HepG2 (cell line): ENCODE data around the gene KIF19. TPM values are rescaled to one million over a fixed set of nuclear protein-coding genes. Genes with fewer than 3 reads are reported as not detected.
A peak's percentile ranks its signal among the peaks of the same experiment; 100 is the strongest.

Experiments used
- ATF7-NPFF ChIP-seq: sonication (generic); formaldehyde crosslinking; IDR thresholded peaks from 2 replicates; pipeline ENCODE4 v1.8.1; 2023; ENCODE audit warnings: mild to moderate bottlenecking, low read depth, missing genetic modification reagents, moderate library complexity
- BRCA1 ChIP-seq: sonication (generic); formaldehyde crosslinking; IDR thresholded peaks from 2 replicates; pipeline ENCODE4 v1.4.0; 2020; ENCODE audit warnings: missing genetic modification reagents
- CHD4 ChIP-seq: fragments of 200-600 bp; sonication (generic); IDR thresholded peaks from 2 replicates; pipeline ENCODE4 v1.7.0; 2017; ENCODE audit warnings: mild to moderate bottlenecking, low read length, borderline replicate concordance
- KDM6A ChIP-seq: IDR thresholded peaks from 2 replicates; pipeline ENCODE4 v1.6.1; 2016; ENCODE audit warnings: low read depth
- NFRKB ChIP-seq: fragments of 450-650 bp; IDR thresholded peaks from 2 replicates; pipeline ENCODE4 v1.6.1; 2017
- PHF20 ChIP-seq: sonication (generic); formaldehyde crosslinking; IDR thresholded peaks from 2 replicates; pipeline ENCODE4 v1.5.0; 2020; ENCODE audit warnings: mild to moderate bottlenecking, missing genetic modification reagents
- PREB ChIP-seq: sonication (generic); formaldehyde crosslinking; IDR thresholded peaks from 2 replicates; pipeline ENCODE4 v1.4.0; 2020; ENCODE audit warnings: missing genetic modification reagents
- TAF15 ChIP-seq: fragments of 200-400 bp; formaldehyde crosslinking; IDR thresholded peaks from one replicate; pipeline ENCODE4 v1.6.1; 2018; ENCODE audit warnings: mild to moderate bottlenecking, low read depth, low read length; ENCODE audit not compliant: poor library complexity, severe bottlenecking
- TBX3 ChIP-seq: fragments of 450-650 bp; IDR thresholded peaks from 2 replicates; pipeline ENCODE4 v1.6.1; 2017; ENCODE audit warnings: antibody characterized with exemption, mild to moderate bottlenecking, inconsistent platforms, borderline replicate concordance
- ZC3H4 ChIP-seq: sonication (generic); formaldehyde crosslinking; IDR thresholded peaks from 2 replicates; pipeline ENCODE4 v1.4.0; 2020; ENCODE audit warnings: missing genetic modification reagents, borderline replicate concordance
- ZNF235 ChIP-seq: sonication (generic); formaldehyde crosslinking; IDR thresholded peaks from 2 replicates; pipeline ENCODE4 v1.8.1; 2023; ENCODE audit warnings: mild to moderate bottlenecking, missing genetic modification reagents, borderline replicate concordance
- ZNF350 ChIP-seq: sonication (generic); formaldehyde crosslinking; IDR thresholded peaks from 2 replicates; pipeline ENCODE4 v1.4.0; 2020; ENCODE audit warnings: mild to moderate bottlenecking, low read depth, missing genetic modification reagents, borderline replicate concordance
- ZNF362 ChIP-seq: sonication (generic); formaldehyde crosslinking; IDR thresholded peaks from 2 replicates; pipeline ENCODE4 v1.4.0; 2020; ENCODE audit warnings: missing genetic modification reagents, mild to moderate bottlenecking, borderline replicate concordance
- ZNF577 ChIP-seq: sonication (generic); formaldehyde crosslinking; IDR thresholded peaks from 2 replicates; pipeline ENCODE4 v1.4.0; 2020; ENCODE audit warnings: mild to moderate bottlenecking, low read depth, missing genetic modification reagents, borderline replicate concordance
- polyA plus RNA-seq, 8 experiments: library from polyadenylated mRNA; depleted of rRNA in 3 of 8; stranded (reverse) in 7 of 8; unstranded in 1 of 8; fragments of >200 nt; fragmentation: Illumina TruSeq in 4 of 8; extraction: Trizol in 4 of 8; gene quantifications; 2 replicates each; pipeline versions ENCODE4 v1.2.1 to v1.2.3, GENCODE V29; 2011 to 2016; ENCODE audit warnings: low read depth in 4 of 8, missing spikeins in 1 of 8, mixed read lengths in 1 of 8; ENCODE audit not compliant: insufficient read depth in 1 of 8
- total RNA-seq, 5 experiments: library from RNA; depleted of rRNA; stranded (reverse); fragments of >200 nt; fragmentation: Illumina TruSeq; extraction: Trizol; gene quantifications; 2 replicates each; pipeline ENCODE4 v1.2.3, GENCODE V29; 2016; ENCODE audit warnings: low read depth in 1 of 5
- TF ChIP-seq, protein P1 (sequence below): sonication (generic); formaldehyde crosslinking; IDR thresholded peaks from 2 replicates; pipeline ENCODE4 v1.9.0; 2021; ENCODE audit warnings: mild to moderate bottlenecking, missing genetic modification reagents
- TF ChIP-seq, protein P2 (sequence below): sonication (generic); formaldehyde crosslinking; IDR thresholded peaks from 2 replicates; pipeline ENCODE4 v1.4.0; 2020; ENCODE audit warnings: low read depth, missing genetic modification reagents

The KIF19 gene
- total and polyA plus RNA-seq, 2 of the 13 experiments (the other 11 are each of a cell fraction or from before 2014, with no cell fraction given) = not detected

- TF ChIP-seq, protein P1, sequence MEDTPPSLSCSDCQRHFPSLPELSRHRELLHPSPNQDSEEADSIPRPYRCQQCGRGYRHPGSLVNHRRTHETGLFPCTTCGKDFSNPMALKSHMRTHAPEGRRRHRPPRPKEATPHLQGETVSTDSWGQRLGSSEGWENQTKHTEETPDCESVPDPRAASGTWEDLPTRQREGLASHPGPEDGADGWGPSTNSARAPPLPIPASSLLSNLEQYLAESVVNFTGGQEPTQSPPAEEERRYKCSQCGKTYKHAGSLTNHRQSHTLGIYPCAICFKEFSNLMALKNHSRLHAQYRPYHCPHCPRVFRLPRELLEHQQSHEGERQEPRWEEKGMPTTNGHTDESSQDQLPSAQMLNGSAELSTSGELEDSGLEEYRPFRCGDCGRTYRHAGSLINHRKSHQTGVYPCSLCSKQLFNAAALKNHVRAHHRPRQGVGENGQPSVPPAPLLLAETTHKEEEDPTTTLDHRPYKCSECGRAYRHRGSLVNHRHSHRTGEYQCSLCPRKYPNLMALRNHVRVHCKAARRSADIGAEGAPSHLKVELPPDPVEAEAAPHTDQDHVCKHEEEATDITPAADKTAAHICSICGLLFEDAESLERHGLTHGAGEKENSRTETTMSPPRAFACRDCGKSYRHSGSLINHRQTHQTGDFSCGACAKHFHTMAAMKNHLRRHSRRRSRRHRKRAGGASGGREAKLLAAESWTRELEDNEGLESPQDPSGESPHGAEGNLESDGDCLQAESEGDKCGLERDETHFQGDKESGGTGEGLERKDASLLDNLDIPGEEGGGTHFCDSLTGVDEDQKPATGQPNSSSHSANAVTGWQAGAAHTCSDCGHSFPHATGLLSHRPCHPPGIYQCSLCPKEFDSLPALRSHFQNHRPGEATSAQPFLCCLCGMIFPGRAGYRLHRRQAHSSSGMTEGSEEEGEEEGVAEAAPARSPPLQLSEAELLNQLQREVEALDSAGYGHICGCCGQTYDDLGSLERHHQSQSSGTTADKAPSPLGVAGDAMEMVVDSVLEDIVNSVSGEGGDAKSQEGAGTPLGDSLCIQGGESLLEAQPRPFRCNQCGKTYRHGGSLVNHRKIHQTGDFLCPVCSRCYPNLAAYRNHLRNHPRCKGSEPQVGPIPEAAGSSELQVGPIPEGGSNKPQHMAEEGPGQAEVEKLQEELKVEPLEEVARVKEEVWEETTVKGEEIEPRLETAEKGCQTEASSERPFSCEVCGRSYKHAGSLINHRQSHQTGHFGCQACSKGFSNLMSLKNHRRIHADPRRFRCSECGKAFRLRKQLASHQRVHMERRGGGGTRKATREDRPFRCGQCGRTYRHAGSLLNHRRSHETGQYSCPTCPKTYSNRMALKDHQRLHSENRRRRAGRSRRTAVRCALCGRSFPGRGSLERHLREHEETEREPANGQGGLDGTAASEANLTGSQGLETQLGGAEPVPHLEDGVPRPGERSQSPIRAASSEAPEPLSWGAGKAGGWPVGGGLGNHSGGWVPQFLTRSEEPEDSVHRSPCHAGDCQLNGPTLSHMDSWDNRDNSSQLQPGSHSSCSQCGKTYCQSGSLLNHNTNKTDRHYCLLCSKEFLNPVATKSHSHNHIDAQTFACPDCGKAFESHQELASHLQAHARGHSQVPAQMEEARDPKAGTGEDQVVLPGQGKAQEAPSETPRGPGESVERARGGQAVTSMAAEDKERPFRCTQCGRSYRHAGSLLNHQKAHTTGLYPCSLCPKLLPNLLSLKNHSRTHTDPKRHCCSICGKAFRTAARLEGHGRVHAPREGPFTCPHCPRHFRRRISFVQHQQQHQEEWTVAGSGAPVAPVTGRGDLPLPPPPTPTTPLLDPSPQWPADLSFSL (CRISPR knock-in tag) = no peak
- TF ChIP-seq ZNF362 (CRISPR knock-in tag) (no peak), TAF15 (peak; percentile 59), ATF7-NPFF (CRISPR knock-in tag) (no peak), ZC3H4 (no peak), ZNF350 (peak; percentile 82), PREB (no peak), CHD4 (no peak), NFRKB (no peak), ZNF235 (CRISPR knock-in tag) (no peak; the same call in 1 of the 2 replicates), KDM6A (CRISPR knock-in tag) (no peak), PHF20 (CRISPR knock-in tag) (no peak), TBX3 (no peak), BRCA1 (CRISPR knock-in tag) (no peak), ZNF577 (CRISPR knock-in tag) (no peak)
- TF ChIP-seq, protein P2, sequence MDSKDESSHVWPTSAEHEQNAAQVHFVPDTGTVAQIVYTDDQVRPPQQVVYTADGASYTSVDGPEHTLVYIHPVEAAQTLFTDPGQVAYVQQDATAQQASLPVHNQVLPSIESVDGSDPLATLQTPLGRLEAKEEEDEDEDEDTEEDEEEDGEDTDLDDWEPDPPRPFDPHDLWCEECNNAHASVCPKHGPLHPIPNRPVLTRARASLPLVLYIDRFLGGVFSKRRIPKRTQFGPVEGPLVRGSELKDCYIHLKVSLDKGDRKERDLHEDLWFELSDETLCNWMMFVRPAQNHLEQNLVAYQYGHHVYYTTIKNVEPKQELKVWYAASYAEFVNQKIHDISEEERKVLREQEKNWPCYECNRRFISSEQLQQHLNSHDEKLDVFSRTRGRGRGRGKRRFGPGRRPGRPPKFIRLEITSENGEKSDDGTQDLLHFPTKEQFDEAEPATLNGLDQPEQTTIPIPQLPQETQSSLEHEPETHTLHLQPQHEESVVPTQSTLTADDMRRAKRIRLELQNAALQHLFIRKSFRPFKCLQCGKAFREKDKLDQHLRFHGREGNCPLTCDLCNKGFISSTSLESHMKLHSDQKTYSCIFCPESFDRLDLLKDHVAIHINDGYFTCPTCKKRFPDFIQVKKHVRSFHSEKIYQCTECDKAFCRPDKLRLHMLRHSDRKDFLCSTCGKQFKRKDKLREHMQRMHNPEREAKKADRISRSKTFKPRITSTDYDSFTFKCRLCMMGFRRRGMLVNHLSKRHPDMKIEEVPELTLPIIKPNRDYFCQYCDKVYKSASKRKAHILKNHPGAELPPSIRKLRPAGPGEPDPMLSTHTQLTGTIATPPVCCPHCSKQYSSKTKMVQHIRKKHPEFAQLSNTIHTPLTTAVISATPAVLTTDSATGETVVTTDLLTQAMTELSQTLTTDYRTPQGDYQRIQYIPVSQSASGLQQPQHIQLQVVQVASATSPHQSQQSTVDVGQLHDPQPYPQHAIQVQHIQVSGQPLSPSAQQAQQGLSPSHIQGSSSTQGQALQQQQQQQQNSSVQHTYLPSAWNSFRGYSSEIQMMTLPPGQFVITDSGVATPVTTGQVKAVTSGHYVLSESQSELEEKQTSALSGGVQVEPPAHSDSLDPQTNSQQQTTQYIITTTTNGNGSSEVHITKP (CRISPR knock-in tag) = no peak
These were observed 53.6 kb downstream of the KIF19 start (continued) for GRCh38 chr17:74379495-74380085.
